Adrenal gland (tissue), 5 donors: ENCODE results near the gene DST.

ENCODE experiments used
- CTCF ChIP-seq, 6 experiments: fragments of 450-650 bp in 4 of 6; fragments of 200-600 bp in 2 of 6; sonication (generic) in 1 of 6; IDR thresholded peaks; 1 replicate in 5 of 6; 2 replicates in 1 of 6; pipeline versions ENCODE4 v1.5.1 to v1.8.0; 2016 to 2021; ENCODE audit warnings: antibody characterized with exemption in 6 of 6, mild to moderate bottlenecking in 2 of 6, moderate library complexity in 1 of 6
- POLR2A ChIP-seq, 2 donors: fragments of 450-650 bp; IDR thresholded peaks; one replicate each; pipeline ENCODE4 v1.6.1; 2017; ENCODE audit warnings: antibody characterized with exemption in 2 of 2, mild to moderate bottlenecking in 2 of 2, moderate library complexity in 1 of 2
- donor health status: DM: no; HTN: no; CAD: no.

- TF ChIP-seq CTCF (IDR thresholded peaks at IDR 0.05) (no peak), POLR2A (IDR thresholded peaks at IDR 0.05) (no peak)
Observed at GRCh38 chr6:56550301-56550700, 92.4 kb downstream of the DST start.
